ENCODE results near the gene HNRNPA3.

Gene HNRNPA3

DNA sequence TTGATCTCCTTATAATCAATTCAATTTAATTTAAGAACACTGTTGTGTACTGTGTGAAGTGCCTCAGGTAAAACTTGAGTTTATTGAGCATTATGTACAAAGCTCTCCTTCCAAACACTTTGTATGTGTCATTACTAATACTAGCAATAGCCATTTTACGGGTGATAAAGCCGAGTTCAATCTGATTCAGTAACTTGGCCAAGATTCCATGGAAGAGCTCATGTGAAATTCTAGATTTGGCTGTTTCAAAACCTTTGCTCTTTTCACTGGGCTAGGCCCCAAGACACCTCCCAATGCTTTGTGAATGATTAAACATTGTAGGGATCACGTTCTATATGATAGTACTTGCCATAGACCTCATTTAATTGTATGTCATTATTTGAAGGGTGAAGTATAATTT is 60.8 kb downstream of the HNRNPA3 start:
- DNase-seq (ENCODE audit: extremely low spot score), result no peak
- POLR2A ChIA-PET, result interaction anchor here (1.6 kb wide), 1 partner anchor 8 kb away, joined by 3 read pairs; no protein-coding TSS in a partner anchor
- TF ChIP-seq SP1 (IDR thresholded peaks at IDR 0.05) (no peak), ARNT (IDR thresholded peaks at IDR 0.05) (no peak), SUZ12 (IDR thresholded peaks at IDR 0.05) (no peak), FOXK2 (IDR thresholded peaks at IDR 0.05) (no peak)
- CTCF ChIA-PET, result interaction anchor here (1.2 kb wide), 1 partner anchor 13 kb away, joined by 3 read pairs; no protein-coding TSS in a partner anchor

Measured in HEK293T (cell line).